Stomach (tissue), 9 donors: Measurements from ENCODE around the gene SPR. TPM values are rescaled to one million over a fixed set of nuclear protein-coding genes. Genes with fewer than 3 reads are reported as not detected.

Experiments
- DNase-seq, 2 donors: peaks; one replicate each; pipeline versions ENCODE4 v3.0.0 to v3.0.0-alpha.2; 2013 to 2019
- H3K27ac ChIP-seq, 5 donors: fragments of 200-600 bp in 4 of 5; sonication (generic) in 4 of 5; one replicate each; pipeline ENCODE4 v1.5.1; 2013 to 2019; ENCODE audit warnings: mild to moderate bottlenecking in 1 of 5, moderate library complexity in 1 of 5
- H3K27me3 ChIP-seq, 3 donors: fragments of 200-600 bp; sonication (generic); one replicate each; pipeline ENCODE4 v1.5.1; 2017 to 2019; ENCODE audit warnings: mixed run types in 1 of 3
- H3K36me3 ChIP-seq, 4 donors: fragments of 200-600 bp; sonication (generic); 1 replicate in 3 of 4; 2 replicates in 1 of 4; pipeline ENCODE4 v1.5.1; 2016 to 2019
- H3K4me1 ChIP-seq, 4 donors: fragments of 200-600 bp; sonication (generic); one replicate each; pipeline ENCODE4 v1.5.1; 2016 to 2019
- H3K4me3 ChIP-seq, 4 donors: fragments of 200-600 bp; sonication (generic) in 3 of 4; one replicate each; pipeline ENCODE4 v1.5.1; 2016 to 2019; ENCODE audit warnings: mild to moderate bottlenecking in 1 of 4
- H3K9me3 ChIP-seq, 4 donors: fragments of 200-600 bp; sonication (generic); one replicate each; pipeline ENCODE4 v1.5.1; 2016 to 2019
- EP300 ChIP-seq: sonication (generic); formaldehyde crosslinking; IDR thresholded peaks from one replicate; pipeline ENCODE4 v1.6.1; 2017; ENCODE audit warnings: antibody characterized with exemption
- POLR2A ChIP-seq, 4 donors: fragments of 450-650 bp; IDR thresholded peaks; one replicate each; pipeline ENCODE4 v1.6.1; 2016; ENCODE audit warnings: antibody characterized with exemption in 4 of 4, control low read depth in 2 of 4, mild to moderate bottlenecking in 1 of 4, moderate library complexity in 1 of 4
- POLR2AphosphoS5 ChIP-seq, 3 donors: sonication (generic); formaldehyde crosslinking; IDR thresholded peaks; one replicate each; pipeline ENCODE4 v1.6.1; 2016; ENCODE audit warnings: antibody characterized with exemption in 3 of 3
- WGBS, 5 donors: extraction: QIAGEN DNeasy Blood & Tissue Kit in 3 of 5; methylation state at CpG; one replicate each; pipeline versions ENCODE4 v1.1.5 to v1.1.7; 2013 to 2018; 5-methylcytosine and 5-hydroxymethylcytosine counted together
- intact Hi-C: fragments of 100-400 bp; cut with DNase I; formaldehyde crosslinking; loops from one replicate; pipeline ENCODE4 v1.15.1; 2023; ENCODE audit warnings: low total_unique reads
- polyA plus RNA-seq, 3 donors: library from polyadenylated mRNA; stranded (reverse); fragments of 200-250 nt; gene quantifications; one replicate each; pipeline ENCODE4 v1.2.3, GENCODE V29; 2013
- total RNA-seq, 5 donors: library from RNA; depleted of rRNA; stranded (reverse); fragments of >200 nt; gene quantifications; one replicate each; pipeline versions ENCODE4 v1.1.0 to v1.2.3, GENCODE V29; 2014 to 2016
- TF ChIP-seq, protein P1 (sequence below), 7 experiments: fragments of 450-650 bp in 4 of 7; fragments of 200-600 bp in 3 of 7; sonication (generic) in 3 of 7; IDR thresholded peaks; one replicate each; pipeline ENCODE4 v1.5.1; 2016 to 2019; ENCODE audit warnings: antibody characterized with exemption in 7 of 7, control low read depth in 2 of 7, mild to moderate bottlenecking in 1 of 7
- donor health status: healthy with polysubstance abuse.
- donor health status: Bipolar disorder and iron deficiency.
- donor health status: healthy.

Gene SPR
- total and polyA plus RNA-seq, 8 donors = 11.7 to 133 (median 49.1) TPM

DNA sequence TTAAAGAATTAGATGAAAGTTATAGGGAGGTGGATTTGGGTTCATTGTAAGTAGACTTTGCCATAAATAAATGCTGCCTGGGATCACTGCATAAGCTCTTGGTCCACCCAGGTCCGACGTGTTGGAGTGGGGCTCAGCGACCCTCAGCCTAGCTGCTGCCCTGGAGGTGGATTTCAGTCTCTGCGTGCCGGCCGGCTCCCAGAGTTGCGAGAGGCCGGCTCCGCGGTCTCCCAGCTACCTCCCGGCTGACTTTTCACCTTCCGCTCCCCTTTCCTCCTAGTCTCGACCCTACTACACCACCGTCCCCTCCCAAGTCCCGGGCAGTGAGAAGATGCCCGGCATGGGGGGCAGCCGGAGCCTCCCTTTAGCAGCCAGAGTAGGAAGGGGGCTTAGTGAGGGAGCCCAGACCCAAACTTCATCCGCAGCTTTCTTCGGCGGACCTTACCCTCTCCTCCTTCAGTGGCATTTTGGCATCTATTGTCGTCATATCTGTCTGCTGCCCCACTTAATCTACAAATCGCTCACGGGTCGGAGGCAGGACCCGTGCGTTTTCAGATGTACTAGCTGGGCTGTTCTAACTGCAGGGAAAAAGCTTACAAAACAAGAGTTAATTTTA, 38.2 kb downstream of the SPR start:
- peak in 1 of 2 donors; percentile 18 for DNase-seq
- TF ChIP-seq POLR2A (IDR thresholded peaks at IDR 0.05) (no peak), EP300 (no peak), POLR2AphosphoS5 (IDR thresholded peaks at IDR 0.05) (no peak)
- TF ChIP-seq, protein P1, sequence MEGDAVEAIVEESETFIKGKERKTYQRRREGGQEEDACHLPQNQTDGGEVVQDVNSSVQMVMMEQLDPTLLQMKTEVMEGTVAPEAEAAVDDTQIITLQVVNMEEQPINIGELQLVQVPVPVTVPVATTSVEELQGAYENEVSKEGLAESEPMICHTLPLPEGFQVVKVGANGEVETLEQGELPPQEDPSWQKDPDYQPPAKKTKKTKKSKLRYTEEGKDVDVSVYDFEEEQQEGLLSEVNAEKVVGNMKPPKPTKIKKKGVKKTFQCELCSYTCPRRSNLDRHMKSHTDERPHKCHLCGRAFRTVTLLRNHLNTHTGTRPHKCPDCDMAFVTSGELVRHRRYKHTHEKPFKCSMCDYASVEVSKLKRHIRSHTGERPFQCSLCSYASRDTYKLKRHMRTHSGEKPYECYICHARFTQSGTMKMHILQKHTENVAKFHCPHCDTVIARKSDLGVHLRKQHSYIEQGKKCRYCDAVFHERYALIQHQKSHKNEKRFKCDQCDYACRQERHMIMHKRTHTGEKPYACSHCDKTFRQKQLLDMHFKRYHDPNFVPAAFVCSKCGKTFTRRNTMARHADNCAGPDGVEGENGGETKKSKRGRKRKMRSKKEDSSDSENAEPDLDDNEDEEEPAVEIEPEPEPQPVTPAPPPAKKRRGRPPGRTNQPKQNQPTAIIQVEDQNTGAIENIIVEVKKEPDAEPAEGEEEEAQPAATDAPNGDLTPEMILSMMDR (IDR thresholded peaks at IDR 0.05) = no peak
- H3K27me3 ChIP-seq = peaks cover 51 to 100% (median 93%) of the 10 kb centered on the region in 3 donors
- intact Hi-C loops = no loop called here
- H3K27ac ChIP-seq = no peak overlapping the region
- peaks cover 15 to 29% (median 24%) of the 10 kb centered on the region in 4 donors for H3K4me1 ChIP-seq
- no peaks in the 10 kb centered on the region for H3K36me3 ChIP-seq
- peaks cover 0 to 4% (median 0%) of the 10 kb centered on the region in 4 donors for H3K9me3 ChIP-seq
- no peak overlapping the region for H3K4me3 ChIP-seq
- WGBS, 5 donors = 8 to 10% (median 9%) methylated on average over 26 of the region's 26 CpGs

DNA sequence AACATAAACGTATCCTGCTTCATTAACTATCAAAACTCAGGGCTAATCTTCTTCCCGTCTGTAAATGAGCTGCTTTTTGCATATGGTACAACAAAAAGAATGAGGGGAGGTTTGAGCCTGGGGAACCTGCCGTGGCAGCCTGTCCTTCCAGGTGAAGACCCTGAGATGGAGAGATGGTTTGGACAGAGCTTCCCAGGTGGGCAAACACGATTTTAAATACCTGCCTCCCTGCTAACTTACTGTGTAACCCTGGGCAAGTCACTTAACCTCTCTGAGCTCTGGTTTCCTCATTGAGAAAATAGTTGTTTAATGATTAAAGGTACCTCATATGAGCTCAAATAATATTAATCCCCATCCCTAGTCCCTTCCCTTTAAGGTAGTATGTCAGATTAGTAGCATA, 39.2 kb downstream of the SPR start:
- TF ChIP-seq, protein P1 (IDR thresholded peaks at IDR 0.05) = no peak
- TF ChIP-seq EP300 = no peak
- no peak for TF ChIP-seq POLR2AphosphoS5 (IDR thresholded peaks at IDR 0.05)
- no peak for TF ChIP-seq POLR2A (IDR thresholded peaks at IDR 0.05)
- H3K4me1 ChIP-seq = peaks cover 10 to 22% (median 19%) of the 10 kb centered on the region in 4 donors
- H3K27ac ChIP-seq = no peak overlapping the region
- H3K27me3 ChIP-seq = peaks cover 43 to 98% (median 84%) of the 10 kb centered on the region in 3 donors
- H3K9me3 ChIP-seq = no peaks in the 10 kb centered on the region
- intact Hi-C loops = no loop called here
- WGBS, 5 donors = 10 to 18% (median 15%) methylated on average over 4 of the region's 4 CpGs
- H3K36me3 ChIP-seq = no peaks in the 10 kb centered on the region
- H3K4me3 ChIP-seq = no peak overlapping the region
- DNase-seq = no peak

DNA sequence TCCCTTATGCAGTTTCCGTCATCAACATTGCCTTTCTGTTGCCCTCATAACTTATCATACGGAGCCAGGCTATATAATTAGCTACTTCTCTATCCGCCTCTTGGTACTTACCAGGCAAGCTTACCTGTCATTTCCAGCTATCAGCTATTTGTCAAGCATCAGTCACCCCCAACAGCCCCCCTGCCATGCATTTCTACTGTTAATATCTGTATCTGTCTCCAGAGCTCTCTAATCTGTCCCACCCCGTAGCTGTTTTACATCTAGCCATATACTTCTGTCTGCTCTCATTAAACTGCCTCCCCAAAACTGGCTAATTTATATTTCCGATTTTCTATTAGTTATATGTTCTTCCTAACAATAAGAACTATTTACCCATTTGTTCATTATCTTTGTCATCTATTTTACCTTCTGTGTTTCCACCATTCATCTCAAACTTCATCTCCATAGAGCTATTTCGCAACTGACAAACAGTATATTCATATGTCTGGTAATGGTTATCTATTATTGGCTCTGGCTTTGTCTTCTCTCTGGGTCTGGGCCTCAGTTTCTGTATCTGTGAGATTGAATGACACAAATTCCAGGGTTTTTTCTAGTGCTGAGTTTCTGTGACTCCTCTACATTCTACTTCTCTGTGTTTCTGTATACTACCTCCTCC, 39.7 kb downstream of the SPR start:
- TF ChIP-seq POLR2A (IDR thresholded peaks at IDR 0.05) (no peak), EP300 (no peak), POLR2AphosphoS5 (IDR thresholded peaks at IDR 0.05) (no peak)
- TF ChIP-seq, protein P1 (IDR thresholded peaks at IDR 0.05) = no peak
- DNase-seq = no peak
- Histone ChIP-seq H3K4me1 (peaks cover 10 to 22% (median 19%) of the 10 kb centered on the region in 4 donors), H3K36me3 (no peaks in the 10 kb centered on the region), H3K4me3 (no peak overlapping the region), H3K9me3 (no peaks in the 10 kb centered on the region), H3K27me3 (peaks cover 37 to 98% (median 81%) of the 10 kb centered on the region in 3 donors), H3K27ac (no peak overlapping the region)
- intact Hi-C loops = no loop called here
- WGBS, 5 donors = 52 to 58% (median 56%) methylated on average over 6 of the region's 6 CpGs

DNA sequence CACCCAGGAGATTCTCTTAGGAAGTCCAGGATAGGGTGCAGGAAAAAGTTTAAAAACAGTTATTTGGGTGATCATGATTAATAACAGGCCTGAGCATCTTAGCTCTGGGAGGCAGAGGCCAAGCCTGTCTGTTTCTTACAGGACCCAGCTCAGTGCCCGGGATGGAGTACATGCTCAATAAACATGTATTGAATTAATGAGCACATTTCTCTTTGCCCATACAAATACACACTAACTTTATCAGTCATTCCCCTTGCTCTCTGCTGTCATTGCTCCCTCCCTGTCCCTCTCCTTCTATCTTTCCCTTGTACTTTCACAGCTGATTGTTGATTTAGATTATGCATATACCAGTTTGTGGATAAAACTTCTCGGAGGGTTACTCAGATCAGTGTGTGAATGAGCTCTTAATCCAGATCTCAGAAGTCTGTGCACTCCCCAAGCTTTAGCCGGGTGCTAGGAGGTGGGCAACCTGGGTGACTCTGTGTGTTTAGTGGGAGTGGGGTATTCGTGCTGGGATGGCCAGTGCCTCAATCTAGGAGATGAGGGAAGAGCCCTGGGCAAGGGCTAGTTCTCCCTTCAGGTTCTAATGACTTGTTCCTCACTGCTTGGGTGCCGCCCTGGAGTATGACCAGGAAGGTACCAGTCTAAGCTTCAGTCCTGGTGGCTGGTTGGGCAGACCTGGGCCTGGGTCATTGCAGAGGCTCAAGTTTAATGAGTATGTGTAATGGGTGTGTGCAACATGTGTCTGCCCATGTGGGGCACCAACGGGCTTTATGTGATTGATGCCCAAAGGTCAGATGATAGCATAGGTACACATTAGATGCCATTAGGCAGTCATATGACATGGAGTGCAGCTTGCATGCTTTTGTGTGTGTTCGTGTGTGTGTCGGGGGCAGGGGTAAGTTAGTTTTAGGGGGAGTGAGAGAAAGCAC, 40.7 kb downstream of the SPR start:
- Histone ChIP-seq H3K9me3 (no peaks in the 10 kb centered on the region), H3K4me3 (no peak overlapping the region), H3K4me1 (peaks cover 10 to 22% (median 19%) of the 10 kb centered on the region in 4 donors), H3K27ac (no peak overlapping the region), H3K27me3 (peaks cover 35 to 98% (median 75%) of the 10 kb centered on the region in 3 donors), H3K36me3 (no peaks in the 10 kb centered on the region)
- no peak for TF ChIP-seq EP300
- no peak for TF ChIP-seq POLR2AphosphoS5 (IDR thresholded peaks at IDR 0.05)
- no peak for TF ChIP-seq POLR2A (IDR thresholded peaks at IDR 0.05)
- TF ChIP-seq, protein P1 (IDR thresholded peaks at IDR 0.05) = no peak
- DNase-seq = peak in 1 of 2 donors; percentile 18
- WGBS, 5 donors = 51 to 63% (median 57%) methylated on average over 8 of the region's 8 CpGs
- intact Hi-C loops = no loop called here
